ENCODE results near the gene TMEM269.
A peak's percentile ranks its signal among the peaks of the same experiment; 100 is the strongest.
"Not testable (repeated sequence)": the region's sequence is repeated elsewhere in the genome, so short reads cannot be mapped to it uniquely, and the experiment has no call there.

Gene TMEM269

GRCh38 chr1:42748021-42748420 is 36.8 kb upstream of the TMEM269 start:
- no peak for DNase-seq (ENCODE audit: low read depth in 2 of 2)

GRCh38 chr1:42748461-42749410 is 36.1 kb upstream of the TMEM269 start:
- DNase-seq (ENCODE audit: low read depth in 2 of 2): no peak

- DNase-seq (ENCODE audit: low read depth in 2 of 2): no peak
Observed at GRCh38 chr1:42750041-42750440, 34.8 kb upstream of the TMEM269 start.

GRCh38 chr1:42751511-42752070 is 33.2 kb upstream of the TMEM269 start:
- not testable (repeated sequence) for DNase-seq (ENCODE audit: low read depth in 2 of 2)

GRCh38 chr1:42752284-42752683 is 32.5 kb upstream of the TMEM269 start:
- DNase-seq (ENCODE audit: low read depth in 2 of 2): no peak

- DNase-seq (ENCODE audit: low read depth in 2 of 2): no peak
Observed at GRCh38 chr1:42753070-42753469, 31.7 kb upstream of the TMEM269 start.

- DNase-seq (ENCODE audit: low read depth in 2 of 2): no peak
Observed at GRCh38 chr1:42756956-42757891, 27.6 kb upstream of the TMEM269 start.

GRCh38 chr1:42757892-42758275 is 26.9 kb upstream of the TMEM269 start:
- DNase-seq (ENCODE audit: low read depth in 2 of 2): no peak

GRCh38 chr1:42758641-42759040 is 26.1 kb upstream of the TMEM269 start:
- DNase-seq (ENCODE audit: low read depth in 2 of 2): no peak

GRCh38 chr1:42759114-42759513 is 25.7 kb upstream of the TMEM269 start:
- no peak for DNase-seq (ENCODE audit: low read depth in 2 of 2)

- no peak for DNase-seq (ENCODE audit: low read depth in 2 of 2)
Observed at GRCh38 chr1:42761567-42761966, 23.2 kb upstream of the TMEM269 start.

GRCh38 chr1:42762269-42762668 is 22.5 kb upstream of the TMEM269 start:
- no peak for DNase-seq (ENCODE audit: low read depth in 2 of 2)

GRCh38 chr1:42765269-42765668 is 19.5 kb upstream of the TMEM269 start:
- DNase-seq (ENCODE audit: low read depth in 2 of 2): no peak

GRCh38 chr1:42765832-42766740 is 18.7 kb upstream of the TMEM269 start:
- peak; percentile 53 to 55 for DNase-seq (ENCODE audit: low read depth in 2 of 2)

GRCh38 chr1:42766741-42767509 is 17.9 kb upstream of the TMEM269 start, which contains the start of the genes C1orf50 and P3H1:
Gene C1orf50, plus strand, starts transcription at chr1:42767249. Its CDS starts 63 bp downstream, at chr1:42767312.
Gene P3H1, minus strand, starts transcription at chr1:42767028. Its CDS starts 57 bp downstream, at chr1:42766971.
- peak; percentile 94 to 96 for DNase-seq (ENCODE audit: low read depth in 2 of 2)

- DNase-seq (ENCODE audit: low read depth in 2 of 2): no peak
Observed at GRCh38 chr1:42767510-42768000, 17.2 kb upstream of the TMEM269 start.

- DNase-seq (ENCODE audit: low read depth in 2 of 2): no peak
Observed at GRCh38 chr1:42768172-42768571, 16.6 kb upstream of the TMEM269 start.

- DNase-seq (ENCODE audit: low read depth in 2 of 2): no peak
Observed at GRCh38 chr1:42769811-42770210, 15.0 kb upstream of the TMEM269 start.

- no peak for DNase-seq (ENCODE audit: low read depth in 2 of 2)
Observed at GRCh38 chr1:42773420-42773819, 11.4 kb upstream of the TMEM269 start.

All from fibroblast of skin of left biceps (primary cell).